Left ventricle myocardium superior (tissue), 1 donor: Measurements from ENCODE around the gene CBX5. TPM values are rescaled to one million over a fixed set of nuclear protein-coding genes. Genes with fewer than 3 reads are reported as not detected.
"Not testable (repeated sequence)": the region's sequence is repeated elsewhere in the genome, so short reads cannot be mapped to it uniquely, and the experiment has no call there.

ENCODE experiments used
- ATAC-seq: fragments of 200-7000 bp; cut with Tn5 transposase; one replicate; pipeline ENCODE4 v1.9.1; 2020; ENCODE audit warnings: mild to moderate bottlenecking, moderate library complexity
- DNase-seq: peaks from one replicate; pipeline ENCODE4 v3.0.0-alpha.2; 2020
- intact Hi-C: fragments of 100-400 bp; cut with micrococcal nuclease; formaldehyde crosslinking; loops from one replicate; pipeline ENCODE4 v1.11.0; 2022
- total RNA-seq: library from RNA; stranded (reverse); fragmentation: NEBNext Ultra II Directional; extraction: Animal tissue kit (Norgen Biotek cat#: 25700); gene quantifications from one replicate; pipeline ENCODE4 v1.2.1, GENCODE V29; 2021
- donor health status: DM: no; HTN: yes; CAD: no; lungs with severe emphysema.

Gene CBX5
- total RNA-seq, 1 donor from 2014 or later = 48.0 TPM

DNA sequence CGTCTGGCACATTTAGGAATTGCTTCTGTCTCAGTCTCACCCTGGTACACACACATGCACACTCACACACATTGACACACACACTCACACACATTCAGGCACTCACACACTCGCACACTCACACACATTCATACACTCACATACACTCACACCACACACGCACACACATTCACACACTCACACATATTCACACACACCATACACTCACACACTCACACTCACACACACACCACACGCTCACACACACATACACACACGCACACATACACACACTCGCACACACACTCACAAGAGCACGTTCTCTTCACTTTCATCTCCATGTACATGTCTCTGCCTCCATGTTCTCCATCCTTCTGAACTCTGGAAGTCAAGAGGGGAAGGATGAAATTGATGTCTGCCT is 68.0 kb downstream of the CBX5 start:
- DNase-seq (no peak), ATAC-seq (no peak)
- intact Hi-C loops = no loop called here

DNA sequence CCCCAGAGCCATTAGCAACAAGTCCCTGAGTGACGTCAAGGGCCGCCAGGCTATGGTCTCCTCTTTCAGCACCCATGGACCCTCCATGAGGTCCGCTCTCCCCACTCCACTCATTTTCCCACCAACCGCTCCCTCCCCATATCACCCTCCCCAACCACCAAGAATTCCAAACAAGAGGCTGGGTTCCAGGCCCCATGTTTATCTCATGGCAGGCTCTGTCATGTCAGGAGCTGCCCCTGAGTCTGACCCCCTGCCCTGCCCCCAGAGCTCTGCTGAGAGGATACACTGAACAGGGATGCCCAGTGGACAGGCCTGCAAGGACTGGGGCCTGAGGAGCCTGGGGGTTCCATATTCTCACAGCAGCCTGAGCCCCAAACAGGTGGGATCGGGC is 69.5 kb downstream of the CBX5 start:
- intact Hi-C loops = no loop called here
- ATAC-seq (no peak), DNase-seq (no peak)

DNA sequence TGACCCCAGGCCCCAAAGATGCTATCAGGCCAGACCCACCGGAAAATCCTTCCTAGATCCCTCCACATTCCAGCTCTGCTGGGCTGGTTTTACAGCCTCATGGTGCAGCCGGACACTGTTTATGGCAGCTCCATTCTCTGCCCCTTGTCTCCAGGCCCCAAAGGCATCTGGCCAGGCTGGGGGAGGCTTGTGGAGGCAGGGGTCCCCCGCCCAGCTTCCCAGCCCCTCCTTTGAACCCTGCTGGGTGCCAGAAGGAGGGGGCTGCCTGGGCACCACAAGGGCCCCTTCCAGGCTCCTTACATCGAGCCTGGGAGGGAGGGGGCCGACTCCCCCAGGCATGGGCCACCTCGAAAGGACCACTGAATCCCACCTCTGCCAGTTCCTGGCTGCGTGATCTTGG is 71.3 kb downstream of the CBX5 start:
- DNase-seq (no peak), ATAC-seq (no peak)
- intact Hi-C loops = no loop called here

DNA sequence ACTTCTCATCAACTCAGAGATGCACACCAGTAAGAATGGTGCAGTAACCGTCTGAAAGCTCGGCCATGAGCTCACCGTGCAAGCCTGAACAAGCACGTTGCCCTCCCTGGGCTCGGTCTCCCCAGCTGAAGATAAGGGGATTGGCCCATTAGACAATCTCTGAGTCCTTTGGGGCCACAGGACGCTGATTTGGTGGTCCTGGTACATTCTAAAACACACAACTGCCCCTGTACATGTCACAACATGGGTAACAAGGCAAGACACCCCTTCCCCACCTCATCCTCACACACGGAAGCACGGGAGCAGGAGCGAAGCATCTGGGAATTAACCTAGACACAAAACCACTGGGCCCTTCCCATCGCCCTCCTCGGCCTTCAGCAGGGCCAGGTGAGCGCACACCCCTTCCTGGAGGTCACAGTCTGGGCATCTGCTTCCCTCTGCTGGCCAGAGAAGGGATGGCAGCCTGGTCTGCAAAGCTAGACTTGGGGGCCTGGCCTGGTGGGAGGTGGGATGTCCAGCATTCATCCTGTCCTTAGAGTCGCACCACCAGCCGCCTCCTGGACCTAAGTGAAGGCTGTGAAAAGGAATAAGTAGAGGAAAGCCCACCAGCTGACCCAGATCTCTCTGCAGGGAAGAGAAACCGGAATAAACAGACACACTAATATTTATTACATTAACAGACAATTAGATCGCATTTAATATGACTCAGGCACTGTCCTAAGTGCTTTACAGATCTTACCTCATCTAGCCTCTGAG is 72.2 kb downstream of the CBX5 start:
- peak; percentile 81 for ATAC-seq
- DNase-seq = peak; percentile 77
- intact Hi-C loops = no loop called here

DNA sequence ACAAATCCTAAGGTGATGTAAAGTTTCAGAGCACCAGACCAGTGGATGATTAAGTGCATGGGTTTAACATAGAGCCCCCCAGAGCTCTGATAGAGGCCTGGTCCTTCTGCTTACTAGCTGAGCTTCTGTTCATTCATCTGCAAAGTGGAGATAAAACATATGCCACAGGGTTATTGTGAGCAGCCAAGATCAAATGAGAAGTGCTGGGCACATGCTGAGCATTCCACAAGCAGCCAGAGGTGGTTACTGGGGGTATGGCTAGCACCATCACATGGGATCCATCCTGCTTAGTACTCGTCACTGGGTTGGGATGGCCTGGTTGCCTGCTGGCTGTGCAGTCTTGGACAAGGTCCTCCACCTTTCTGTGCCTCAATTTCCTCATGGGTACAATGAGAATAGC is 73.1 kb downstream of the CBX5 start:
- no peak for ATAC-seq
- no peak for DNase-seq
- intact Hi-C loops = no loop called here

DNA sequence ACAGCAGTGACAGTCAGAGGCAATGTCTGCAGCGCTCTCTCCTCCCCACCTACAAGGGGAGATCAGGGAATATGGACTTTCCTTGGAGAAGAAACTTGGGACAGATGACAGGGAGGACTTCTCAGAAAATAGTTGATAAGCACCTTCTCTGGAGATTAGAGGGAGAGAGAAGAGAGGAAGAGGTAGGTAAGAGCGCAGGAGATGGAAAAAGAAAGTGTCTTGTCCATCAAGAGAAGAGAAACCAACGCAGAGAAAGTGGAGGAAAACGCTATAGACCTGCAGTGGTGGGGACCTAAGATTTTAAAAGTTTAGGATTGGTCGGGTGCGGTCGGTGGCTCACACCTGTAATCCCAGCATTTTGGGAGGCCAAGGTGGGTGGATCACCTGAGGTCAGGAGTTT is 75.6 kb downstream of the CBX5 start:
- intact Hi-C loops = loop anchor here (5.0 kb wide), 1 partner anchor 197 kb away; the partner anchor contains the start of gene HOXC8
- DNase-seq (no peak), ATAC-seq (no peak)

DNA sequence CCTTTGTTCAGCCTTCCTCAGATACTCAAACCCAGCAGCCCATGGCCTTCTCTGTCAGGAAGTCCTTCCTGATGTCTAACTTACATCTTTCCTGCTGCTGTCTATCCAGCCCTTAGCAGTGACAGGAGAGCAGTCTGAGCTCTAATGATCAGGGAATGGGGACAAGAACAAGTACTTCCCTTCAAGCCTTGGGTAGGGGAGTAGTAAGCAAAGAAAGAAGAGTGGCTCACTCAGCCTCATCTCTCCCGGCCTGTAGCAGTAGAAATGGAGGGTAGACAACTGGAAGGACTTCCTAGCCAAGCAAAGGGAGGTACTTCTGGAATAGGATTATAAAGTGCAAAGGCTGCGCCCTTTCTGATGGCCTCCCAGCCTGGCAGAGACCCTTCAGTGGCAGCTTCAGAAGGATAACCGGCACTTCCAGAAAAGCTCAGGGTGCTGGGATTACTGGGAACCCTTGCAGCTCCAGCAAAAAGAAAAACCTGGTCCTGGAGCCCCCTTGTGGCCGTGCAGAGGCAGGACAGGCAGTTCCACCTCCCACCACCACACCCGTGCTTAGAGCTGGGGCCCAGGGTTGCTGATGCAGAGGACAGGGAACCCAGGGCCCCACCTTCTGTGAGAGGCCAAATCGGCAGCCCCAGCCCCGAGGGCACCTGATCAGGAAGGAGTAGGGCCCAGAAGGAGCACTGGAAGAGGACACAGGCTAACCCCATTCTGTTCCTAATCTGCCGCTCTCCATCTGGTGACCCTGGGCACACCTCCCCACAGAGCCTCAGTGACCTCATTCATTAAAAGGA is 78.7 kb downstream of the CBX5 start:
- intact Hi-C loops = loop anchor here (5.0 kb wide), 1 partner anchor 194 kb away; the partner anchor contains the start of gene HOXC8
- ATAC-seq = peak; percentile 93
- DNase-seq = peak; percentile 68

DNA sequence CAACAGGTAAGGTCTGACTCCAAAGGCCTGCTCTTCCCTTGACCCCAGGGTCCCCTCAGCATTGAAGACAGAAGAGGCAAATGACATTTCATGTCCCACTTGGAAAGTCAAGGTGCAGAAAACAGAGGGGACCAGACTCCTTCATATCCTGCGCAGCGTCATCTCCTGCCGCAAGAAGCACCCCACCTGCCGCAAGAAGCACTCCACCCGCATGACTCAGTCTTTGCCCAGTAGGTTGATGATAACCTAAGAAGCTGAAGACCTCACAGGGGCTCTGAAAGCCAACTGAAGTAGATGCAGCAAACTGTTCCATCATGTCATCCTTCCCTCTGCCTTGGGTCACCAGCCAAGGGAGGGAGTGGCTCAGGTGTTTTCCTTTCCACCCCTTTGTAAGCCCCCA is 79.5 kb downstream of the CBX5 start:
- ATAC-seq = no peak
- intact Hi-C loops = loop anchor here (5.0 kb wide), 1 partner anchor 193 kb away; the partner anchor contains the start of gene HOXC8
- no peak for DNase-seq

DNA sequence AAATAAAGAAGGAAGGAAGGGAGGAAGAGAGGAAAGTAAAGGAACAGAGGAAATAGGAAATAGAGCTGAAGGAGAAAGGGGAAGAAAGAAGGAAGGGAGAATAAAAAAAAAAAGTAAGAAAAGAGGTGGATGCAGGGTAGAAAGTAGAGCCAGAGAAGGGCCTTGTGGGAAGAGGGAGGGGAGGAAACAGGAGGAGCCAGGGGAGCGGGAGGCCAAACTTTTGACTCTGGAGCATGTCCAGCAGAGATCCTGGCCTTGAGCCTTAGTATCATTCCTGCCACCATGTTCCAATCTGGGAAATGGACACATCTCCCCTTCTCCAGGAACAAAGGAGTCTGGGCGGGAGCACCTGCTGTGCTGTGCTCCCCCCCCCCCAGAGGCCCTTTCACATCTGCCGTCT is 80.0 kb downstream of the CBX5 start:
- intact Hi-C loops = loop anchor here (5.0 kb wide), 1 partner anchor 193 kb away; the partner anchor contains the start of gene HOXC8
- no peak for ATAC-seq

DNA sequence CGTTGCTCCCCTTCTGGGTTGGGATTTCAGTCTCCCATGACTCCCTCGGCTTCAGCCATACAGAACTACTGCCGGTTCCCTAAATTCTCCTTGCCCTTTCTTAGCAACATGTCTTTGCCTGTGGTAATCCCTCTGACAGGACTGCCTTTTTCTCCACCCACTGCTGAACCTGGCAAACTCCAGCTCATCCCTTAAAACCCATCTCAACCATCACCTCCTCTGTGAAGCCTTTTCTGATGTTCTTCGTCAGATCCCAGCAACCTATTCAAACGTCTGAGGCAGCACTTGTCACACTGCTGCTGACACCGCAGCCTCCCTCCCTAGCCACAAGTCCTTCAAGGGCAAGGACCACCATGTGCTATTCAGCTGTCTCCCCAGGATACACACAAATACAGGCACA is 80.9 kb downstream of the CBX5 start:
- intact Hi-C loops = no loop called here
- ATAC-seq (no peak), DNase-seq (no peak)

More for the DNA sequence above, 80.0 kb downstream of the CBX5 start:
- no peak for DNase-seq

DNA sequence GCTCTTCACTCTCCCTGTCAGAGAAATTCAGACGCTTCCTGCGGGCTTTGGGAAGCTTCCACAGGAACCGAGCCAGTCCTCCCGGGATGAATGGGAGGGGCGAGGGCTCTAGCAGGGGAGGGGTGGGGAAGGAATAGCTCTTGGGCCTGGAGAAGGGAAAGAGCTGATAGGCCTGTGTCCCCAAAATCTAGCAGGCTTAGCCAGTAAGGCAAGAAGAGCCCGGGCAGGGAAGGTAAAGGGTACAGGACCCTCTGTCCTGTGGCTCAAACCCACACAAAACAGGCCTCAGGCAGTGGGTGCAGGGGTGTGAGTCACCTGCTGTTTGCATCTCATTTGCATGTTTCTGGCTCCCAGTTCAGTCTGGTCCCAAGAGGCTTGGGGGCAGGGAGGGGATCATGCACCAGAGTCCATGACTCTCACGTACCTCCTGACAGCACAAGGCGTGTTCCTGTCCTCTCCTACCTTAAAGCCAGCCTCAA is 82.5 kb downstream of the CBX5 start:
- DNase-seq = no peak
- ATAC-seq = no peak
- intact Hi-C loops = no loop called here

DNA sequence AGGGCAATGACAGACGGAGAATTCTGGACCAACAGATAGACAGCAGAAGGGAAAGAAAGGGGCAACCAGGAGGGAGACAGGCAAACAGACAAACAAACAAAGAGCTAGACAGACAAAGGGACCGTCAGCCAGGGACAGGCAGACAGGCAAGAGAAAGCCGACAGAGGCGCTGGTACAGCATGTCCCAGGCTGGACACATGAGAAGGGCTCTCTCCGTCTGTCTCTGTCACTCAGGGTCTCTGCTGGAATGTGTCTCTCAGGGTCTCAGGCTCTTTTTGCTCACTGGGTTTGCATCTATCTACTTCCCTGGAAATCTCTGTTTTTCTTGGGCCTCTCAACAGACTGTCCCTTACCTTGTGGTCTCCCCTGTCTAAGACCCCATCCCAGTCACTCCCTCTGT is 82.9 kb downstream of the CBX5 start:
- DNase-seq (no peak), ATAC-seq (no peak)
- intact Hi-C loops = no loop called here

DNA sequence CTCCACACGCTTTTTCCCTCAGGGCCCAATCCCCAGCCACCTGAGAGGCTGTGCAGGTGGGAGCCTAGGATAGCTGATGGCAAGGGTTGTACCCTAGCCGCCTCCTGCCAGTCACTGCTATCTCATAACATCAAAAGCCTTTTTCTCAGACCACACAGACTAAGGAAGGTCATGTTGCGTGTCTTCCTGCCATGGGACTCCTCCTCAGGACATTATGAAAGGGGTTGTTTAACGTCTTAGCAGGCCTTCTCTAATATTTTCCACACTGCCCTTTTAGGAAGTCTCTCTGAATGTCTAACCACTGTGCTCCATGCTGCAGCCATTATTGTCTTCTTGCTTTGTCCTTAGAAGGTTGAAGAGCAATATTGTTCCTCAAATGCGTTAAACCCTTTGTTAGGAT is 83.5 kb downstream of the CBX5 start:
- ATAC-seq = no peak
- no peak for DNase-seq
- intact Hi-C loops = no loop called here

DNA sequence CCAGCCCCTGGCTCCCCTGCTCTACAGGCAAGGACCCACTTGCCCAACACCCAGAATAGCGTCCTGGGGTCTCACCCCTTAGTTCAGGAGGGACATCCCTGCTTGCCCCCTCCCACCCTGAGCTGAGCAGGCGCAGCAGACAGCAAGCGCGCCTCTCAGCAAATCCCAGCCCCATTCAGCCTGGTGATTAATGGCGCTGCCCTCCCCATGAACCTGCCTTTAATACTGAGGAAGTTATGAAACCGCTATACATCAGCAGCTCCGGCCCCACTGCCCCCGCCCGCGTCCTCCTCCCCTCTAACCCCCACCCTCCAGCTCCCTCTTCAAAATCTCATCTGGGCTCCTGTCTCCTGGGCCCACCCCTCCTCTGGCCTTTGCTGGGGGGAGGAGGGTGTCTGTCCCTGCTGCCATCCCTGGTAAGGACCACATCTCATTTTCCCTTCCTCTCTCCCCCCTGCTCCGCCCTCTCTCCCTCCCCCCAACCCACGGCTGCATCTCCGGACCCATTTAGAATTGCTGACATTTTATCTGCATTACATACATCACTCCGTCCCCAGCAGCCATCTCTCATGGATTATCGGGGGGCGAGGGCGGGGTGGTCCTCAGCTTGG is 84.1 kb downstream of the CBX5 start:
- intact Hi-C loops = no loop called here
- DNase-seq = no peak

DNA sequence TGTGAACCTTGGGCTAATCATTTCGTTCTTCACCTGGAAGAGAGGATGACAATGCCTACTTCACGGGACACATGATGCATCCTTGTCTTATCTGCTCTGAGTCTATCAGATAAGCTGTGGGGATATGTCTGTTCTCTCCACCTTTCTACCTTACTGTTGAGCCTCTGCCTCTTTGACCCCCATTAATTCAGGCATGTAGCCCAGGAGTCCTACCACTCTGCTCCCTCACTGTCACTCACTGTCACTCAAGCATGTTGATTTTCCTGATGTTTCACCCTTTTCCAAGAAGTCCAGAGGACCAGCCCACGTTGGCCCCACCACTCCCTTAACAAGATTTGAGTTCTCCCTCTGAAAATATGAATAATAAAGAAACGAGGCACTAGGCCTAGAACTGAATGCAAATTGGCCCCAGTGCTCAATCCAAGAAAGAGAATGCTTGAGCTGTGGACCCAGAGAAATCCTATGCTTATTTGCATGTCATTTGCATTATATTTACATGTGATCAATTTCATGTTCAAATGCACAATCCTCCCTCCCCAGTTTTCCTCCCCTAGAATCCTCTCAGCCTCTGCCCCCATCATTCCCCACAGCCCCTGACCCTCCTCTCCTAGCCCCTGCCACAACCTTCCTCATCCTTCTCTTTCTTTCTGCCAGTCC is 84.7 kb downstream of the CBX5 start:
- ATAC-seq = no peak
- intact Hi-C loops = no loop called here
- DNase-seq = no peak

More for the DNA sequence above, 84.1 kb downstream of the CBX5 start:
- no peak for ATAC-seq

DNA sequence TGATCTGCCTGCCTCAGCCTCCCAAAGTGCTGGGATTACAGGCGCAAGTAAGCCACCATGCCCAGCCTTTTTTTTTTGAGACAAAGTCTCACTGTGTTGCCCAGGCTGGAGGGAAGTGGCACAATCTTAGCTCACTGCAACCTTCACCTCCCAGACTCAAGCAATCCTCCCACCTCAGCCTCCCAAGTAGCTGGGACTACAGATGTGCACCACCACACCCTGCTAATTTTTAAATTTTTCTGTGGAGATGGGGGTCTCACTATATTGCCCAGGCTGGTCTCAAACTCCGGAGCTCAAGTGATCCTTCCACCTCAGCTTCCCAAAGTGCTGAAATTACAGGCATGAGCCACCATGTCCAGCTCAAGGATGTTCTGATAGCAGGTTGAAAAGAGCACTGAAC is 85.3 kb downstream of the CBX5 start:
- intact Hi-C loops, ATAC-seq, DNase-seq: not testable (repeated sequence)

DNA sequence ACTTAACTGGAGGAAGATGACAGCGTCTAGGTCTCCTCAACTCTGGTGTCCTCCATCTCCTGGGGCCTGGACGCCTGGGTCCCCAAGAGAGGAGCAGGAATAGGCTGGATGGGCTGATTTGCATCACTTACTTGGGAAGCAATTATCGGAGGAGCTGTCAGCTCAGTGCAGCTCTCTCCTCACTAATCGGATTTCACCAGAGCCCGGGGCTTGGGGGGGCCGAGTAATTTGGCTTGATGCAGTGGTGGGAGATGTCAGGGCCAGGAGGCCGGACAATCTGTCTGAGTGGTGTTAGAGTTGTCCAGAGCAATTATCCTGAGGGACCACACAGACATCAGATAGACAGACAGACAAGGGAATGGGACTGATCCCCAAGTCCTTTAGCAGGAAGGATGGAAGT is 86.5 kb downstream of the CBX5 start:
- ATAC-seq = no peak
- DNase-seq = no peak
- intact Hi-C loops = no loop called here

DNA sequence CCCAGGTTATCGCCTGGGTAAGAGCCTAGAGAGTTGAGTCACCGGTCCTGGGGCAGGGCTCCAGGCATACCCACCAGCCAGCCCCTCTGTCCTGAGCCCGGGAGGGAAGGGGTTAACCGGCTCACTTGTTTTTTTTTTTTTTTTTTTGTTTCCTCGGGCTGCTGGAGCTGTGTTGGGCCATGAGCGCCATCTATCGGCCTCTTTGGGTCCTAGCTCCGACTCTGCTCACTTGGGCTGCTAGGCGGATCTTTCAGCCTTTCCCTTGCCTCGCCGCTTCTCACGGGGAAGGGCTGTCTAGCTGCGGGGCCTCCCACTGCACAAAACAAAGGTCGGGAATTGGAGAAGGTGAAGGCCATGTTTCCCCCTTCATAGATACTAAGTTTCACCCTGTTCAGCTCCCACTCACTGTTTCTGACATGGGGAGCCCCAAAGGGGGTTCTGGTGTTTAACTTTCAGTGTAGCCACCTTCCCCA is 88.3 kb downstream of the CBX5 start:
- DNase-seq (peak; percentile 81), ATAC-seq (peak; percentile 67)
- intact Hi-C loops = no loop called here

DNA sequence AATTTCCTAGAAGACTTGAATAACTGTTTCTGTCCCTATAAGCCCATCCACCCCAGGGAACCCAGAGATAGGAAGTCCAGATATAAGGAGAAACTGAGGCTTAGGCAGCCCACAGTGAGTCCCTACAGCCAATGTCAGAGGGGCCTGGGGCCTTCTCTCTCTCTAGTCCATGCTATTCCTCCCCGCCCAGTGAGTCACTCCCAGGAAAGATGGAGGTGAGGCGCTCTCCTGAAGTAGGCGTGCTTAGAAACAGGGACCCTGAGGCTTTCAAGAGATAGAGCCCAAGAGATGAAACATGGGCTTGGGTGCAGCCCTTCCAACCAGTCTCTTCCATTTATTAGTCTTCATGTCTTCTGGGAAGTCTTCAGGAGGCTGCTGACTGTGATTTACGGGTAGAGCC is 88.8 kb downstream of the CBX5 start:
- no peak for ATAC-seq
- no peak for DNase-seq
- intact Hi-C loops = no loop called here
